Measurements from ENCODE around the gene TAAR8.
"Not testable (repeated sequence)": the region's sequence is repeated elsewhere in the genome, so short reads cannot be mapped to it uniquely, and the experiment has no call there.

- TF ChIP-seq POLR2A, POLR2AphosphoS5 (IDR thresholded peaks at IDR 0.05): not testable (repeated sequence)
- TF ChIP-seq, protein P1, sequence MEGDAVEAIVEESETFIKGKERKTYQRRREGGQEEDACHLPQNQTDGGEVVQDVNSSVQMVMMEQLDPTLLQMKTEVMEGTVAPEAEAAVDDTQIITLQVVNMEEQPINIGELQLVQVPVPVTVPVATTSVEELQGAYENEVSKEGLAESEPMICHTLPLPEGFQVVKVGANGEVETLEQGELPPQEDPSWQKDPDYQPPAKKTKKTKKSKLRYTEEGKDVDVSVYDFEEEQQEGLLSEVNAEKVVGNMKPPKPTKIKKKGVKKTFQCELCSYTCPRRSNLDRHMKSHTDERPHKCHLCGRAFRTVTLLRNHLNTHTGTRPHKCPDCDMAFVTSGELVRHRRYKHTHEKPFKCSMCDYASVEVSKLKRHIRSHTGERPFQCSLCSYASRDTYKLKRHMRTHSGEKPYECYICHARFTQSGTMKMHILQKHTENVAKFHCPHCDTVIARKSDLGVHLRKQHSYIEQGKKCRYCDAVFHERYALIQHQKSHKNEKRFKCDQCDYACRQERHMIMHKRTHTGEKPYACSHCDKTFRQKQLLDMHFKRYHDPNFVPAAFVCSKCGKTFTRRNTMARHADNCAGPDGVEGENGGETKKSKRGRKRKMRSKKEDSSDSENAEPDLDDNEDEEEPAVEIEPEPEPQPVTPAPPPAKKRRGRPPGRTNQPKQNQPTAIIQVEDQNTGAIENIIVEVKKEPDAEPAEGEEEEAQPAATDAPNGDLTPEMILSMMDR (IDR thresholded peaks at IDR 0.05) = not testable (repeated sequence)
Measured at GRCh38 chr6:132560087-132560486, 7.6 kb downstream of the TAAR8 start.
